Measurements from ENCODE around the gene DHDDS. TPM values are rescaled to one million over a fixed set of nuclear protein-coding genes. Genes with fewer than 3 reads are reported as not detected.

Gene DHDDS
- total RNA-seq, 1 donor from 2014 or later: 21.2 TPM

Other genes starting within 250 kb of the DHDDS start
- gene CATSPER4, start 241.7 kb upstream of the DHDDS start, total RNA-seq: not detected in 2 replicates
- 5.3 and 6.7 TPM in 2 replicates for gene CEP85, start 198.1 kb upstream of the DHDDS start, total RNA-seq
- 17.5 and 25.9 TPM in 2 replicates for gene SH3BGRL3, start 152.2 kb upstream of the DHDDS start, total RNA-seq
- gene UBXN11, start 125.7 kb upstream of the DHDDS start, total RNA-seq: 1.7 and 2.7 TPM in 2 replicates
- gene CD52, start 114.4 kb upstream of the DHDDS start, total RNA-seq: not detected in 2 replicates
- 0.25 and 0.51 TPM in 2 replicates for gene CRYBG2, start 78.2 kb upstream of the DHDDS start, total RNA-seq
- not detected in 2 replicates for gene ZNF683, start 59.6 kb upstream of the DHDDS start, total RNA-seq
- not detected in 2 replicates for gene LIN28A, start 21.5 kb upstream of the DHDDS start, total RNA-seq
- gene HMGN2, start 40.1 kb downstream of the DHDDS start, total RNA-seq: 130 and 209 TPM in 2 replicates
- 12.4 and 15.9 TPM in 2 replicates for gene RPS6KA1, start 97.4 kb downstream of the DHDDS start, total RNA-seq